NCI-H226 (cell line): ENCODE data around the gene KIAA1549.
"Not testable (repeated sequence)": the region's sequence is repeated elsewhere in the genome, so short reads cannot be mapped to it uniquely, and the experiment has no call there.

ENCODE experiments used
- DNase-seq: peaks from one replicate; pipeline ENCODE4 v3.0.0-alpha.2; 2015

The KIAA1549 gene

GRCh38 chr7:138798836-138799235, 182.4 kb downstream of the KIAA1549 start:
- DNase-seq = no peak

- DNase-seq = no peak
Observed at GRCh38 chr7:138797715-138798320, 183.4 kb downstream of the KIAA1549 start, which contains the start of the genes ATP6V0A4 and TMEM213. Gene ATP6V0A4 (minus strand): TSS chr7:138798196. CDS start chr7:138771247, 26,949 bp downstream. Gene TMEM213 (plus strand): TSS chr7:138797994. CDS start chr7:138798105, 111 bp downstream.

- DNase-seq = not testable (repeated sequence)
Observed at GRCh38 chr7:138797046-138797445, 184.1 kb downstream of the KIAA1549 start.

- no peak for DNase-seq
Observed at GRCh38 chr7:138796038-138796615, 185.1 kb downstream of the KIAA1549 start.

GRCh38 chr7:138785587-138786437, 195.4 kb downstream of the KIAA1549 start:
- peak; percentile 89 for DNase-seq

- DNase-seq = no peak
Observed at GRCh38 chr7:138784692-138785091, 196.5 kb downstream of the KIAA1549 start.
